GM12872 (cell line): ENCODE results near the gene ANGPTL2.

ENCODE experiments used
- CTCF ChIP-seq: IDR thresholded peaks from 3 replicates; pipeline ENCODE4 v1.5.1; 2011; ENCODE audit warnings: low read depth, mild to moderate bottlenecking, low read length, moderate library complexity; ENCODE audit not compliant: insufficient read depth

The ANGPTL2 gene

GRCh38 chr9:127149463-127150390 is 27.3 kb upstream of the ANGPTL2 start:
- no peak for TF ChIP-seq CTCF

- no peak for TF ChIP-seq CTCF
Measured at GRCh38 chr9:127149010-127149409, 26.6 kb upstream of the ANGPTL2 start.

- TF ChIP-seq CTCF, result no peak
Measured at GRCh38 chr9:127148014-127148413, 25.6 kb upstream of the ANGPTL2 start.

- TF ChIP-seq CTCF, result no peak
Measured at GRCh38 chr9:127147251-127147650, 24.8 kb upstream of the ANGPTL2 start.

- TF ChIP-seq CTCF, result no peak
Measured at GRCh38 chr9:127144670-127145445, 22.4 kb upstream of the ANGPTL2 start.

GRCh38 chr9:127143920-127144465 is 21.6 kb upstream of the ANGPTL2 start:
- TF ChIP-seq CTCF, result no peak

GRCh38 chr9:127142931-127143464 is 20.6 kb upstream of the ANGPTL2 start:
- TF ChIP-seq CTCF, result no peak
